ENCODE data around the gene OLR1.
A peak's percentile ranks its signal among the peaks of the same experiment; 100 is the strongest.

OLR1 gene

GRCh38 chr12:10182354-10183049 lies 10.6 kb upstream of the OLR1 start:
- Histone ChIP-seq H3K9ac (peak overlapping the region in 4 of 11 experiments; percentile 2 to 44 (median 18); a peak in 6 of 22 replicates), H4K20me1 (no peaks in the 10 kb centered on the region), H3K27me3 (no peaks in the 10 kb centered on the region), H3K4me1 (peaks cover 0 to 82% (median 11%) of the 10 kb centered on the region in 10 experiments; a peak in 10 of 20 replicates), H3K36me3 (no peaks in the 10 kb centered on the region), H3K4me3 (no peak overlapping the region), H3K27ac (peak overlapping the region in 4 of 11 experiments; percentile 55 to 81 (median 76); a peak in 9 of 22 replicates), H3K4me2 (peak overlapping the region in 5 of 11 experiments; percentile 35 to 83 (median 52); a peak in 10 of 22 replicates), H3K9me3 (replicated peaks in 1 of 11) (no peaks in the 10 kb centered on the region)
- TF ChIP-seq Cebpa-rat (IDR thresholded peaks at IDR 0.05): no peak

GRCh38 chr12:10179776-10180181 lies 7.8 kb upstream of the OLR1 start:
- H3K27ac ChIP-seq: no peak overlapping the region
- H3K4me1 ChIP-seq: peaks cover 0 to 59% (median 9%) of the 10 kb centered on the region in 10 experiments; a peak in 10 of 20 replicates
- TF ChIP-seq Cebpa-rat (IDR thresholded peaks at IDR 0.05): no peak
- H3K4me3 ChIP-seq: no peak overlapping the region
- H3K36me3 ChIP-seq: no peaks in the 10 kb centered on the region
- H3K27me3 ChIP-seq: no peaks in the 10 kb centered on the region
- H3K4me2 ChIP-seq: peak overlapping the region in 2 of 11 experiments; percentile 15 to 22; a peak in 1 of 22 replicates
- no peaks in the 10 kb centered on the region for H4K20me1 ChIP-seq
- H3K9ac ChIP-seq: no peak overlapping the region
- H3K9me3 ChIP-seq (replicated peaks in 1 of 11): no peaks in the 10 kb centered on the region

DNA sequence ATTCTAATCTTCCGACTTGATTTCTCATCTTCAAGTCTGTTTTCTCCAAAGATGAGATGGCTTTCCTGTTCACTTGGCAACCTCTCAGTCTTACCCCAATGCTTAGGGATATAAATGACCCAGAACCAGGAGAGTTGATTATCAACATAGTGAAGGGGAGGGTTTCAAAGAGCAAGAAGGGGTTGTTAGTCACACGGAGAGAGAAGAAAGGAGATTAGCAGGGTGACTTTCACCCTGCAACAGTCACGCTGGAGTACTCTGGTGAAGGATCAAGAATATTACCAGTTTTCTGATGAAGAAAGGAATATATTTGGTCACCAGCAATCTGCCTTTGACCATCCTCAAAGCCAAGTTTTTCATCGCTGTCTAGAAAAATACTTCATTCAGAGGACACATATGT lies 6.9 kb upstream of the OLR1 start, which contains the start of gene TMEM52B:
Gene TMEM52B (plus strand): TSS at position 212 of the 400 bp plus-strand sequence. CDS start 543 bp downstream, outside the sequence.
- H3K9ac ChIP-seq: no peak within 1 kb of the TSS
- H3K4me2 ChIP-seq: peak within 1 kb of the TSS in 2 of 11 experiments; percentile 15 to 22; a peak in 1 of 22 replicates

GRCh38 chr12:10175846-10176636 lies 4.1 kb upstream of the OLR1 start:
- Histone ChIP-seq H3K9ac (no peak overlapping the region), H3K36me3 (no peaks in the 10 kb centered on the region), H3K4me2 (no peak overlapping the region), H3K4me1 (peaks cover 0 to 37% (median 0%) of the 10 kb centered on the region in 10 experiments; a peak in 8 of 20 replicates), H3K9me3 (replicated peaks in 1 of 11) (no peaks in the 10 kb centered on the region), H3K4me3 (no peak overlapping the region), H3K27me3 (no peaks in the 10 kb centered on the region), H3K27ac (no peak overlapping the region), H4K20me1 (no peaks in the 10 kb centered on the region)
- no peak for TF ChIP-seq Cebpa-rat (IDR thresholded peaks at IDR 0.05)

More for the DNA sequence above, 6.9 kb upstream of the OLR1 start, which contains the start of gene TMEM52B:
- Histone ChIP-seq H3K36me3 (no peaks in the 10 kb centered on the region), H3K4me3 (no peak within 1 kb of the TSS), H3K27ac (no peak within 1 kb of the TSS), H3K9me3 (replicated peaks in 1 of 11) (no peaks in the 10 kb centered on the region), H4K20me1 (no peaks in the 10 kb centered on the region), H3K4me1 (peaks cover 0 to 49% (median 7%) of the 10 kb centered on the region in 10 experiments; a peak in 9 of 20 replicates), H3K27me3 (no peaks in the 10 kb centered on the region)
- no peak for TF ChIP-seq Cebpa-rat (IDR thresholded peaks at IDR 0.05)

GRCh38 chr12:10174986-10175614 lies 3.2 kb upstream of the OLR1 start:
- H3K4me2 ChIP-seq: no peak overlapping the region
- H3K9ac ChIP-seq: no peak overlapping the region
- peaks cover 0 to 40% (median 0%) of the 10 kb centered on the region in 10 experiments; a peak in 8 of 20 replicates for H3K4me1 ChIP-seq
- no peaks in the 10 kb centered on the region for H3K9me3 ChIP-seq (replicated peaks in 1 of 11)
- H3K27me3 ChIP-seq: no peaks in the 10 kb centered on the region
- H4K20me1 ChIP-seq: no peaks in the 10 kb centered on the region
- TF ChIP-seq Cebpa-rat (IDR thresholded peaks at IDR 0.05): no peak
- no peak overlapping the region for H3K4me3 ChIP-seq
- H3K27ac ChIP-seq: no peak overlapping the region
- H3K36me3 ChIP-seq: no peaks in the 10 kb centered on the region

DNA sequence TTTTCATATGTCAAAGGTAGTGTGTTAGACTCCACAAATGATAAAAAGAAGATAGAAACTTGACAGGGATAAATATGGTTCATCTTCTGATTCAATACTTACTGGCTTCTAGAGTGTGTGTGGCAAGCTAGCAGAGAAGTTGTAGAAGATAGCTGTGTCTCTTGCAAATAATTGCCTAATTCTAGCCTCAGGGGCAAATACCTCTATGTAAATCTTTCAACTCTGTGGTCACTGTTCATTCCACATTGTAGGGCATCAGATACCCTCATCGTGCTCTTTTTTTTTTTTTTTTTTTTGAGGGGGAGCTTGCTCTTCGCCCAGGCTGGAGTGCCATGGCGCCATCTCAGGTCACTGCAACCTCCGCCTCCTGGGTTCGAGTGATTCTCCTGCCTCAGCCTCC lies 1.7 kb downstream of the OLR1 start:
- Histone ChIP-seq H3K4me3 (peak overlapping the region in 1 of 10 experiments; percentile 4; a peak in 1 of 20 replicates), H3K27ac (peak overlapping the region in 1 of 11 experiments; percentile 24; a peak in 1 of 22 replicates), H4K20me1 (no peaks in the 10 kb centered on the region), H3K4me1 (peaks cover 7 to 70% (median 17%) of the 10 kb centered on the region in 10 experiments; a peak in 16 of 20 replicates), H3K4me2 (peak overlapping the region in 4 of 11 experiments; percentile 10 to 78 (median 50); a peak in 4 of 22 replicates), H3K9me3 (replicated peaks in 1 of 11) (peaks cover 0 to 6% (median 0%) of the 10 kb centered on the region in 11 experiments; a peak in 1 of 22 replicates), H3K27me3 (no peaks in the 10 kb centered on the region), H3K9ac (no peak overlapping the region), H3K36me3 (0 out of 22 replicates have a peak, but pooled peaks cover 0 to 3% (median 0%) of the 10 kb centered on the region in 11 experiments)
- TF ChIP-seq Cebpa-rat (IDR thresholded peaks at IDR 0.05): no peak

DNA sequence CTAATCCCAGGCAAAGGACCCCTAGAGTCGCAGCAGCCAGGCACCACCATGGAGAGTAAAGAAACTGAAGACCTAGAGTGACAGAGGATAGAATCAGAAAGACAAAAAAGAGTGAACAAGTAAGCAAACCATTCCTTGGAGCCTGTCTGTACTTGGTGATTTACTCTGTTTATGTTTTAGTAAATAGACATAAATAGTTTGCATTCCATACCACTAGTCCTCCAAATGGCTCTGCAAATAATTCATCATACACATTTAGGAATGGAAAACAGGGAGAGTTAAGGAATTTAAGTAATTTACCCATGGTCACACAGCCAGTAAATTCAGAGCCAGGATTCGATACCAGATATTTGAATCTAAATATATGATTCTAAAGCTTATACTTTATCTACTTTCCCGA lies 2.8 kb downstream of the OLR1 start:
- Histone ChIP-seq H4K20me1 (no peaks in the 10 kb centered on the region), H3K27ac (peak overlapping the region in 4 of 11 experiments; percentile 17 to 84 (median 82); a peak in 6 of 22 replicates), H3K27me3 (no peaks in the 10 kb centered on the region), H3K36me3 (0 out of 22 replicates have a peak, but pooled peaks cover 0 to 4% (median 0%) of the 10 kb centered on the region in 11 experiments), H3K9ac (no peak overlapping the region), H3K4me2 (peak overlapping the region in 3 of 11 experiments; percentile 14 to 67 (median 50); a peak in 4 of 22 replicates), H3K4me1 (peaks cover 7 to 78% (median 17%) of the 10 kb centered on the region in 10 experiments; a peak in 16 of 20 replicates), H3K4me3 (no peak overlapping the region; a peak in 1 of 20 replicates), H3K9me3 (replicated peaks in 1 of 11) (peaks cover 0 to 6% (median 0%) of the 10 kb centered on the region in 11 experiments; a peak in 1 of 22 replicates)
- TF ChIP-seq Cebpa-rat (IDR thresholded peaks at IDR 0.05): no peak

GRCh38 chr12:10167599-10167998 lies 4.3 kb downstream of the OLR1 start:
- Histone ChIP-seq H3K4me2 (peak overlapping the region; percentile 2 to 85 (median 46); a peak in 16 of 22 replicates), H3K4me3 (no peak overlapping the region), H4K20me1 (no peaks in the 10 kb centered on the region), H3K4me1 (peaks cover 7 to 88% (median 17%) of the 10 kb centered on the region in 10 experiments; a peak in 16 of 20 replicates), H3K27me3 (no peaks in the 10 kb centered on the region), H3K9ac (peak overlapping the region in 6 of 11 experiments; percentile 35 to 68 (median 54); a peak in 8 of 22 replicates), H3K27ac (peak overlapping the region in 9 of 11 experiments; percentile 26 to 84 (median 63); a peak in 15 of 22 replicates), H3K9me3 (replicated peaks in 1 of 11) (peaks cover 0 to 6% (median 0%) of the 10 kb centered on the region in 11 experiments; a peak in 1 of 22 replicates), H3K36me3 (0 out of 22 replicates have a peak, but pooled peaks cover 0 to 4% (median 0%) of the 10 kb centered on the region in 11 experiments)
- peak in 10 of 11 experiments; percentile 35 to 93 (median 75); a peak in 16 of 22 replicates for TF ChIP-seq Cebpa-rat (IDR thresholded peaks at IDR 0.05)

All from BLaER1 treated with 17β-estradiol and CSF1 and Interleukin-3, amounts not matched to agents 10 nM and 100 nM (cell line).